ENCODE measurements around the gene KCNN3. TPM values are rescaled to one million over a fixed set of nuclear protein-coding genes. Genes with fewer than 3 reads are reported as not detected.

KCNN3 gene
- total RNA-seq, 1 experiment from 2014 or later, result 0.26 TPM

DNA sequence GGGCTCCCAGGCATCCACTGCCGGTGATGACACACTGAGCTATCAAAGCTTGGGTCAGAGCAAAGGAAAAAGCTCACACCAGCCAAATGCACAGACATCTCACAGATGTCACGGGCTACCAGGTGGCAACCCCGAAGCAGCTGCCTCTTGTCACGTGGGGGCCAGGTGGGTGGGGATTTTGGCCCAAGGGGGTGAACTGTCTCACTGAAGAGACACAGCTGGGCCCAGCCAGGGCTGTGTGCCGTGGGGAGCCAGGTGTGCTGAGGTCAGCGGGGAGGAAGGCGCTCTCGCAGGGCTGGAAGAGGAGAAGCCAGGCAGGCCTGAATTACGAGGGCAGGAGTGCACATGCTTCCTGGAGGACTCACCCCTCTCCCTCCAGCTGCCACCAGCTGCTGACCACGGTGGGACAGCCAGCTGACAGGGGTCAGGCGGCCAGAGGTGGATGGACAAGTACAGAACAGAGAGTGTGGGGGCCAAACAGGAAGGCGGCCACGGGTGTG, 32.4 kb downstream of the KCNN3 start:
- Histone ChIP-seq H3K9me3 (ENCODE audit: low read length) (no peaks in the 10 kb centered on the region), H2AFZ (ENCODE audit: low read length) (no peak overlapping the region), H3K4me3 (ENCODE audit: low read length) (no peak overlapping the region), H3K9me2 (replicated peaks; ENCODE audit: low read length) (no peaks in the 10 kb centered on the region), H3F3A (ENCODE audit: low read length, unreplicated experiment) (no peaks in the 10 kb centered on the region), H3K27ac (ENCODE audit: low read length) (no peak overlapping the region), H3K27me3 (ENCODE audit: low read length) (peaks cover 66% of the 10 kb centered on the region), H3K9ac (ENCODE audit: low read length) (no peak overlapping the region), H3K79me2 (ENCODE audit: low read length) (no peaks in the 10 kb centered on the region), H3K4me1 (ENCODE audit: insufficient read depth, low read length) (no peaks in the 10 kb centered on the region), H3K36me3 (ENCODE audit: low read depth, low read length) (no peaks in the 10 kb centered on the region), H4K20me1 (ENCODE audit: low read length) (no peaks in the 10 kb centered on the region), H3K4me2 (ENCODE audit: low read length) (no peak overlapping the region)
- intact Hi-C loops (cut with micrococcal nuclease), result no loop called here
- ChIA-PET POLR2A (ENCODE audit: unreplicated experiment) (interaction anchor here (0.5 to 0.6 kb wide), 2 partner anchors 28 to 874 kb away, joined by 3 to 9 read pairs; partner anchors contain the start of gene SLC39A1), CTCF (interaction anchor here (0.7 kb wide), 1 partner anchor 50 kb away, joined by 3 read pairs; no protein-coding TSS in a partner anchor)
- no peak for TF ChIP-seq EZH2phosphoT487 (IDR thresholded peaks at IDR 0.05; ENCODE audit: borderline replicate concordance, low read length)
- TF ChIP-seq EZH2 (IDR thresholded peaks at IDR 0.05; ENCODE audit: low read length, unreplicated experiment), result no peak
- TF ChIP-seq, protein P1, sequence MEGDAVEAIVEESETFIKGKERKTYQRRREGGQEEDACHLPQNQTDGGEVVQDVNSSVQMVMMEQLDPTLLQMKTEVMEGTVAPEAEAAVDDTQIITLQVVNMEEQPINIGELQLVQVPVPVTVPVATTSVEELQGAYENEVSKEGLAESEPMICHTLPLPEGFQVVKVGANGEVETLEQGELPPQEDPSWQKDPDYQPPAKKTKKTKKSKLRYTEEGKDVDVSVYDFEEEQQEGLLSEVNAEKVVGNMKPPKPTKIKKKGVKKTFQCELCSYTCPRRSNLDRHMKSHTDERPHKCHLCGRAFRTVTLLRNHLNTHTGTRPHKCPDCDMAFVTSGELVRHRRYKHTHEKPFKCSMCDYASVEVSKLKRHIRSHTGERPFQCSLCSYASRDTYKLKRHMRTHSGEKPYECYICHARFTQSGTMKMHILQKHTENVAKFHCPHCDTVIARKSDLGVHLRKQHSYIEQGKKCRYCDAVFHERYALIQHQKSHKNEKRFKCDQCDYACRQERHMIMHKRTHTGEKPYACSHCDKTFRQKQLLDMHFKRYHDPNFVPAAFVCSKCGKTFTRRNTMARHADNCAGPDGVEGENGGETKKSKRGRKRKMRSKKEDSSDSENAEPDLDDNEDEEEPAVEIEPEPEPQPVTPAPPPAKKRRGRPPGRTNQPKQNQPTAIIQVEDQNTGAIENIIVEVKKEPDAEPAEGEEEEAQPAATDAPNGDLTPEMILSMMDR (conservative IDR thresholded peaks at IDR 0.05; ENCODE audit: low read depth, low read length), result no peak
- DNase-seq (no peak), ATAC-seq (no peak)
- no TSS peak for BruUV-seq (replicated peaks)

DNA sequence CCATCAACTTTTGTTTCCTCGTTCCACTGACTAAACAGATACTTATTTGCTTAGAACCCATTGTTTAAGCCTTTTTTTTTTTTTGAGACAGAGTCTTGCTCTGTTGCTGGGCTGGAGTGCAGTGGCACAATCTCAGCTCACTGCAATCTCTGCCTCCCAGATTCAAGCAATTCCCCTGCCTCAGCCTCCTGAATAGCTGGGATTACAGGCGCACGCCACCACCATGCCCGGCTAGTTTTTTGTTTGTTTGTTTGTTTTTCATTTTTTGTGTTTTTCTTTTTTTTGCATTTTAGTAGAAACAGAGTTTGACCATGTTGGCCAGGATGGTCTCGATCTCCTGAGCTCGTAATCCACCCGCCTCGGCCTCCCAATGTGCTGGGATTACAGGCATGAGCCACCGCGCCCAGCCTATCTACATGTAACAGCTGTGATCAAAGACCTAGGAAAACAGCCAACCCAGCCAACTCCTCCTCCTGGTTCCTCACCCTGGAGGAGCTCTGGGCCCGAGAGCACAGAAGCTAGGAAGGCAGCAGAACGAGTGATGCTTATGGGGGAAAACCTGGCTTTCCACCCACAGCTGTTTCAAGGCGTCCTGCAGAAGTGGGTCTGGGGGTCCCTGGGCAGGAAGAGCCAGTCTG, 32.9 kb downstream of the KCNN3 start:
- TF ChIP-seq EZH2 (IDR thresholded peaks at IDR 0.05; ENCODE audit: low read length, unreplicated experiment), result no peak
- no peak for TF ChIP-seq EZH2phosphoT487 (IDR thresholded peaks at IDR 0.05; ENCODE audit: borderline replicate concordance, low read length)
- TF ChIP-seq, protein P1 (conservative IDR thresholded peaks at IDR 0.05; ENCODE audit: low read depth, low read length), result no peak

More for the DNA sequence above, 32.9 kb downstream of the KCNN3 start:
- Histone ChIP-seq H3K4me2 (ENCODE audit: low read length) (no peak overlapping the region), H3K79me2 (ENCODE audit: low read length) (no peaks in the 10 kb centered on the region), H3K4me1 (ENCODE audit: insufficient read depth, low read length) (no peaks in the 10 kb centered on the region), H3K36me3 (ENCODE audit: low read depth, low read length) (no peaks in the 10 kb centered on the region), H3K9me2 (replicated peaks; ENCODE audit: low read length) (no peaks in the 10 kb centered on the region), H2AFZ (ENCODE audit: low read length) (no peak overlapping the region), H3F3A (ENCODE audit: low read length, unreplicated experiment) (no peaks in the 10 kb centered on the region), H3K27ac (ENCODE audit: low read length) (no peak overlapping the region), H3K27me3 (ENCODE audit: low read length) (peaks cover 71% of the 10 kb centered on the region), H3K4me3 (ENCODE audit: low read length) (no peak overlapping the region), H3K9me3 (ENCODE audit: low read length) (no peaks in the 10 kb centered on the region), H3K9ac (ENCODE audit: low read length) (no peak overlapping the region), H4K20me1 (ENCODE audit: low read length) (no peaks in the 10 kb centered on the region)
- intact Hi-C loops (cut with micrococcal nuclease), result no loop called here
- no peak for ATAC-seq
- POLR2A ChIA-PET (ENCODE audit: unreplicated experiment), result no interaction called here
- BruUV-seq (replicated peaks), result no TSS peak
- no peak for DNase-seq
- CTCF ChIA-PET, result interaction anchor here (0.7 kb wide), 1 partner anchor 49 kb away, joined by 3 read pairs; no protein-coding TSS in a partner anchor
